ENCODE measurements around the gene CPXCR1. TPM values are rescaled to one million over a fixed set of nuclear protein-coding genes. Genes with fewer than 3 reads are reported as not detected.
"Not testable (repeated sequence)": the region's sequence is repeated elsewhere in the genome, so short reads cannot be mapped to it uniquely, and the experiment has no call there.

CPXCR1 gene
- not detected for total RNA-seq
- not detected for polyA plus RNA-seq
- total RNA-seq = 0 reads per million in 6 experiments

- H3K4me3 Mint-ChIP-seq = no peak within 1 kb of the TSS
- H3K27ac Mint-ChIP-seq = no peak within 1 kb of the TSS
- no peaks in the 10 kb centered on the region for H3K4me1 Mint-ChIP-seq
- H3K9me3 Mint-ChIP-seq = peaks cover 0 to 10% (median 0%) of the 10 kb centered on the region in 9 donors
- no peaks in the 10 kb centered on the region for H3K27me3 Mint-ChIP-seq
- POLR2A ChIA-PET = no interaction called here
- DNase-seq (no peak), ATAC-seq (no peak)
- H3K36me3 Mint-ChIP-seq = no peaks in the 10 kb centered on the region
Observed at GRCh38 chrX:88746925-88747324, at the start of gene CPXCR1. CPXCR1 (plus strand) TSS chrX:88747225; CDS start chrX:88753415, 6,190 bp downstream.

- H3K4me1 Mint-ChIP-seq = no peaks in the 10 kb centered on the region
- no peak for ATAC-seq
- no peak overlapping the region for H3K27ac Mint-ChIP-seq
- H3K9me3 Mint-ChIP-seq = peaks cover 0 to 13% (median 2%) of the 10 kb centered on the region in 9 donors
- DNase-seq = no peak
- H3K4me3 Mint-ChIP-seq = no peak overlapping the region
- no peaks in the 10 kb centered on the region for H3K36me3 Mint-ChIP-seq
- POLR2A ChIA-PET = no interaction called here
- no peaks in the 10 kb centered on the region for H3K27me3 Mint-ChIP-seq
Observed at GRCh38 chrX:88735835-88736234, 11.2 kb upstream of the CPXCR1 start.

- H3K27ac Mint-ChIP-seq, H3K4me3 Mint-ChIP-seq, H3K9me3 Mint-ChIP-seq, H3K4me1 Mint-ChIP-seq, ATAC-seq, H3K27me3 Mint-ChIP-seq, DNase-seq, H3K36me3 Mint-ChIP-seq, POLR2A ChIA-PET: not testable (repeated sequence)
Observed at GRCh38 chrX:88746215-88746614, 810 bp upstream of the CPXCR1 start.

GRCh38 chrX:88752339-88752738 is 5.3 kb downstream of the CPXCR1 start:
- H3K4me3 Mint-ChIP-seq, DNase-seq, ATAC-seq, POLR2A ChIA-PET, H3K4me1 Mint-ChIP-seq, H3K27me3 Mint-ChIP-seq, H3K27ac Mint-ChIP-seq, H3K36me3 Mint-ChIP-seq: not testable (repeated sequence)
- peaks cover 0 to 10% (median 0%) of the 10 kb centered on the region in 9 donors for H3K9me3 Mint-ChIP-seq

- no peak for DNase-seq
- H3K27me3 Mint-ChIP-seq = no peaks in the 10 kb centered on the region
- peaks cover 0 to 22% (median 7%) of the 10 kb centered on the region in 9 donors for H3K9me3 Mint-ChIP-seq
- no peaks in the 10 kb centered on the region for H3K36me3 Mint-ChIP-seq
- no peak overlapping the region for H3K4me3 Mint-ChIP-seq
- POLR2A ChIA-PET = no interaction called here
- no peaks in the 10 kb centered on the region for H3K4me1 Mint-ChIP-seq
- no peak for ATAC-seq
- no peak overlapping the region for H3K27ac Mint-ChIP-seq
Observed at GRCh38 chrX:88789825-88790224, 42.8 kb downstream of the CPXCR1 start.

All from naive thymus-derived CD8-positive, alpha-beta T cell (primary cell).